ENCODE data around the gene AARS2. TPM values are rescaled to one million over a fixed set of nuclear protein-coding genes. Genes with fewer than 3 reads are reported as not detected.

The AARS2 gene
- total and polyA plus RNA-seq, 2 experiments from 2014 or later: 12.6 to 17.6 TPM

DNA sequence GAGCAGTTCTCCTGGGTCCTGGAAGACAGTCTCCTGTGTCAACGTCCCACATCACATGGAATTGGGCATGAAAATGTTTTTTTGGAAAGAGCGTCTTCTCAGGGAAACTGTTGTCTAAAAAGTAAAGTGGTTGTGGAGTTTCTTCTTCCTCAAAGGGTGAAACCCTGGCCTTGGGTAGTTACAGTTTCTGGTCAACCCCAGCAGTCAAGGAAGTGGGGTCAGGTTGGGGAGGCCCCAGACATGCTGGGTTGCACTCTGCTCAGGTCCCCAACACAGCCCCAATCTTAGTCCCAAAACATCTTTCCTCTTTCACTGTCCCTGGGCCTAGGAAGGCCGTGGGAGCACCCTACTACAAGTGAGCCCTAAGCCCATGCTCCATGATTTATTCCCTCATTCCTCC lies 46.8 kb downstream of the AARS2 start:
- WGBS (ENCODE audit: low lambda C conversion rate, missing lambda C conversion rate): 88% methylated on average over 3 of the region's 3 CpGs
- no peaks in the 10 kb centered on the region for H3K36me3 ChIP-seq (replicated peaks; ENCODE audit: insufficient read depth, low read depth)
- peaks cover 10% of the 10 kb centered on the region for H4K20me1 ChIP-seq (ENCODE audit: insufficient read depth, poor library complexity, severe bottlenecking)
- H3K4me2 ChIP-seq: no peak overlapping the region
- DNase-seq (ENCODE audit: low spot score): no peak
- H3K4me3 ChIP-seq: no peak overlapping the region
- no peak overlapping the region for H3K27ac ChIP-seq
- H3K79me2 ChIP-seq: peaks cover 27% of the 10 kb centered on the region
- no peaks in the 10 kb centered on the region for H3K9me2 ChIP-seq (replicated peaks; ENCODE audit: insufficient read depth)
- H3K4me1 ChIP-seq (ENCODE audit: insufficient read depth): peaks cover 23% of the 10 kb centered on the region
- no peak for TF ChIP-seq EZH2 (IDR thresholded peaks at IDR 0.05; ENCODE audit: borderline replicate concordance)
- TF ChIP-seq EZH2phosphoT487 (IDR thresholded peaks at IDR 0.05; ENCODE audit: low read depth, severe bottlenecking, unreplicated experiment): no peak
- TF ChIP-seq, protein P1, sequence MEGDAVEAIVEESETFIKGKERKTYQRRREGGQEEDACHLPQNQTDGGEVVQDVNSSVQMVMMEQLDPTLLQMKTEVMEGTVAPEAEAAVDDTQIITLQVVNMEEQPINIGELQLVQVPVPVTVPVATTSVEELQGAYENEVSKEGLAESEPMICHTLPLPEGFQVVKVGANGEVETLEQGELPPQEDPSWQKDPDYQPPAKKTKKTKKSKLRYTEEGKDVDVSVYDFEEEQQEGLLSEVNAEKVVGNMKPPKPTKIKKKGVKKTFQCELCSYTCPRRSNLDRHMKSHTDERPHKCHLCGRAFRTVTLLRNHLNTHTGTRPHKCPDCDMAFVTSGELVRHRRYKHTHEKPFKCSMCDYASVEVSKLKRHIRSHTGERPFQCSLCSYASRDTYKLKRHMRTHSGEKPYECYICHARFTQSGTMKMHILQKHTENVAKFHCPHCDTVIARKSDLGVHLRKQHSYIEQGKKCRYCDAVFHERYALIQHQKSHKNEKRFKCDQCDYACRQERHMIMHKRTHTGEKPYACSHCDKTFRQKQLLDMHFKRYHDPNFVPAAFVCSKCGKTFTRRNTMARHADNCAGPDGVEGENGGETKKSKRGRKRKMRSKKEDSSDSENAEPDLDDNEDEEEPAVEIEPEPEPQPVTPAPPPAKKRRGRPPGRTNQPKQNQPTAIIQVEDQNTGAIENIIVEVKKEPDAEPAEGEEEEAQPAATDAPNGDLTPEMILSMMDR (IDR thresholded peaks at IDR 0.05; ENCODE audit: poor library complexity): no peak
- H3K27me3 ChIP-seq: peaks cover 25% of the 10 kb centered on the region
- no peaks in the 10 kb centered on the region for H3K9me3 ChIP-seq (ENCODE audit: low read depth)
- H2AFZ ChIP-seq: no peak overlapping the region

DNA sequence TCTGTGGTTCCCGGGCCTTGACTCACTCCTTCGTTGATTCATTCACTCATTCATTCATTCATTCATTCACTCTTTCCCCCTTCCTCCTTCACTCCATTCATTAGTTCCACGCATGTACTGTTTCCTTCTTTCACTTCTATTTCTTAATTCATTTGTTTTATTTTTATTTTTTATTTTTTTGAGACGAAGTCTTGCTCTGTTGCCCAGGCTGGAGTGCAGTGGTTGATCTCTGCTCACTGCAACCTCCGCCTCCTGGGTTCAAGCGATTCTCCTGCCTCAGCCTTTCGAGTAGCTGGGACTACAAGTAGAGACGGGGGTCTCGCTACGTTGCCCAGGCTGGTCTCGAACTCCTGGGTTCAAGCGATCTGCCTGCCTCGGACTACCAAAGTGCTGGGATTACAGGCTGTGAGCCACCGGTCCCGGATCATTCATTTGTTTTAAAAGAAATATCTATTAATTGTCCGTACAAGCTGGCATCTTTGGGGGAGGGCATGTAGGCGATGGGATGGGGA lies 47.4 kb downstream of the AARS2 start:
- H2AFZ ChIP-seq: peak overlapping the region; percentile 27
- peaks cover 27% of the 10 kb centered on the region for H3K79me2 ChIP-seq
- no peaks in the 10 kb centered on the region for H3K9me3 ChIP-seq (ENCODE audit: low read depth)
- DNase-seq (ENCODE audit: low spot score): no peak
- peaks cover 20% of the 10 kb centered on the region for H3K27me3 ChIP-seq
- peak overlapping the region; percentile 41 for H3K27ac ChIP-seq
- H3K9me2 ChIP-seq (replicated peaks; ENCODE audit: insufficient read depth): no peaks in the 10 kb centered on the region
- H3K36me3 ChIP-seq (replicated peaks; ENCODE audit: insufficient read depth, low read depth): no peaks in the 10 kb centered on the region
- H4K20me1 ChIP-seq (ENCODE audit: insufficient read depth, poor library complexity, severe bottlenecking): peaks cover 10% of the 10 kb centered on the region
- TF ChIP-seq EZH2 (IDR thresholded peaks at IDR 0.05; ENCODE audit: borderline replicate concordance) (no peak), EZH2phosphoT487 (IDR thresholded peaks at IDR 0.05; ENCODE audit: low read depth, severe bottlenecking, unreplicated experiment) (no peak)
- TF ChIP-seq, protein P1 (IDR thresholded peaks at IDR 0.05; ENCODE audit: poor library complexity): no peak
- no peak overlapping the region for H3K4me3 ChIP-seq
- peak overlapping the region; percentile 98 for H3K4me2 ChIP-seq
- 73% methylated on average over 17 of the region's 17 CpGs for WGBS (ENCODE audit: low lambda C conversion rate, missing lambda C conversion rate)
- H3K4me1 ChIP-seq (ENCODE audit: insufficient read depth): peaks cover 23% of the 10 kb centered on the region

DNA sequence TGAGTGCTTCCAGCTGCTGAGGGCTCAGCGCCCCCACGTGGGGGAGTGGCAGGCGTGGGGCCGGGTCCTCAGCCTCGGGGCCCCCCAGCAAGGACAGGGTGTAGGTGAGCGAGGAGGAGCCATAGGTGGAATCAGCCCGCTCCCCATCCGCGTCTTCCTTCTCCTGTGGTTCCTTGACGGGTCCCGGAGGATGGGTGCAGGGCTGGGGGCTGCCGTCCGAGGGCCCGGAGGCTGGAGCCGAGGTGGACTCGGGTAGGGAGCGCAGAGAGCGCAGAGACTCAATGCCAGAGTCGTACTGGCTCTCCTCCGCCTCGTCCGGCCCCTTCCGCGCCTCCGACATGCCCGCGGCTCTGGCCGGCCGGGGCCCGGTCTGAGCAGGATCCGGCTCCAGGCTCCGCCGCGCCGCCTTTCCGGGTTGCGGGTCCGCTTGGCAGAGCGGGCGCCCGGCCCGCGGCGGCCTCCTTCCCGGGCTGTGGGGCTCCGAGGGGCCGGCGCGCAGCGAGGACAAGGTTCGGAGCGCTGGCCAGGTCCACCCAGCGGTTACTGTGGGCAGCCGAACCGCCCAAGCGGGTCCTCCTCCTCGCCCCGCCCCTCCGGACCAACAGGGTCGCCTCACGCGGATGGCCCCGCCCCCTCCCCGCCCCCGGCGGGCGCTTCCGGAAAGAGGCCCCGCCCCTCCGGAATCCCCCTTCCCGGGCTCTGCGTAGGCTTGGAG lies 48.0 kb downstream of the AARS2 start, which contains the start of gene NFKBIE:
Gene NFKBIE, minus strand, starts transcription at position 545 of the 715 bp plus-strand sequence. Its CDS starts 205 bp downstream, at position 340.
- DNase-seq (ENCODE audit: low spot score): peak; percentile 98
- H3K79me2 ChIP-seq: peaks cover 27% of the 10 kb centered on the region
- 1% methylated on average over 62 of the region's 72 CpGs for WGBS (ENCODE audit: low lambda C conversion rate, missing lambda C conversion rate)
- peaks cover 23% of the 10 kb centered on the region for H3K4me1 ChIP-seq (ENCODE audit: insufficient read depth)
- peaks cover 20% of the 10 kb centered on the region for H3K27me3 ChIP-seq
- peak within 1 kb of the TSS; percentile 77 for H3K4me3 ChIP-seq
- peak within 1 kb of the TSS; percentile 56 for H2AFZ ChIP-seq
- peak within 1 kb of the TSS; percentile 93 for H3K27ac ChIP-seq
- H3K36me3 ChIP-seq (replicated peaks; ENCODE audit: insufficient read depth, low read depth): no peaks in the 10 kb centered on the region
- peak within 1 kb of the TSS; percentile 98 for H3K4me2 ChIP-seq
- no peaks in the 10 kb centered on the region for H3K9me2 ChIP-seq (replicated peaks; ENCODE audit: insufficient read depth)
- TF ChIP-seq EZH2phosphoT487 (IDR thresholded peaks at IDR 0.05; ENCODE audit: low read depth, severe bottlenecking, unreplicated experiment) (no peak), EZH2 (IDR thresholded peaks at IDR 0.05; ENCODE audit: borderline replicate concordance) (no peak)
- TF ChIP-seq, protein P1 (IDR thresholded peaks at IDR 0.05; ENCODE audit: poor library complexity): peak; percentile 49
- H4K20me1 ChIP-seq (ENCODE audit: insufficient read depth, poor library complexity, severe bottlenecking): peaks cover 10% of the 10 kb centered on the region
- H3K9me3 ChIP-seq (ENCODE audit: low read depth): no peaks in the 10 kb centered on the region

All from hepatocyte (in vitro differentiated cells).